ENCODE results near the gene PCDH12. TPM values are rescaled to one million over a fixed set of nuclear protein-coding genes. Genes with fewer than 3 reads are reported as not detected.

The PCDH12 gene
- total and polyA plus RNA-seq, 2 of the 8 experiments (the other 6 are each of a cell fraction or from before 2014, with no cell fraction given) = 0.06 to 0.17 TPM

DNA sequence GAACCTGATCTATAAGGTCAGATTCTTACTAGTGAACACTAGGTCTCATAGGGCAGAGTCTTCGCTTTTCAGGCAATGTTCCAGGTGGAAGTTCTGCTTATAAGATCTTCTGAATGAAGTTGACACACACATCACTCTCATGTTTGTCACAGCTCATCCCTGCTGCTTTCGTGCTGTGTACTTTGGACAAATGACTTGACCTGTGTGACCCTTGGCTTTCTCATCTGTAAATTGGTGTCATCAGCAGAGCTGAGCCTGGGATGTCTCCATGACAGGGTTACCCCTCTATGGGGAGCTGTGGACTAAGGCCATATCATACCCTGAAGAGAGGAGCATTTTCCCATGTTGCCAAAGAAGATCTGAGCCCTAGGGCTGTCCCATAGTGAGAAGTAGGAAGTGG, 31.6 kb downstream of the PCDH12 start:
- no peak overlapping the region for H3K27ac ChIP-seq (ENCODE audit: low read depth, low read length)
- H3K4me1 ChIP-seq (replicated peaks in 1 of 4; ENCODE audit: control insufficient read depth in 3 of 4, insufficient read depth in 4 of 4, low read length in 3 of 4) = peaks cover 0 to 3% (median 3%) of the 10 kb centered on the region in 4 experiments; a peak in 3 of 7 replicates
- no peaks in the 10 kb centered on the region for H3K27me3 ChIP-seq (replicated peaks in 1 of 4; ENCODE audit: control insufficient read depth in 3 of 4, extremely low read depth in 1 of 4, insufficient read depth in 3 of 4, low read length in 3 of 4)
- H4K8ac ChIP-seq (ENCODE audit: extremely low read depth, insufficient read depth, low read length) = no peak overlapping the region
- no peak overlapping the region for H2BK120ac ChIP-seq (replicated peaks; ENCODE audit: low read depth, low read length)
- H3K79me2 ChIP-seq (ENCODE audit: control insufficient read depth in 1 of 2, insufficient read depth in 2 of 2, low read length in 2 of 2) = peaks cover 4 to 9% of the 10 kb centered on the region in 2 experiments; a peak in 2 of 4 replicates
- H2AK5ac ChIP-seq (ENCODE audit: low read depth, low read length) = no peak overlapping the region
- H3K23me2 ChIP-seq (ENCODE audit: low read depth, low read length) = peaks cover 10% of the 10 kb centered on the region
- no peak overlapping the region for H4K5ac ChIP-seq (ENCODE audit: insufficient read length, low read depth, low read length)
- H2AFZ ChIP-seq (ENCODE audit: low read length) = no peak overlapping the region
- CTCF ChIA-PET (ENCODE audit: partially characterized antibody) = interaction anchor here (0.8 to 2.5 kb wide), 6 partner anchors 10 to 100 kb away, joined by 3 to 10 read pairs (median 4); partner anchors contain the start of genes PCDH1 and RNF14
- FAIRE-seq (no peak), DNase-seq (ENCODE audit: low read depth in 1 of 2, low spot score in 2 of 2) (no peak)
- H4K20me1 ChIP-seq (replicated peaks in 1 of 2; ENCODE audit: control insufficient read depth in 1 of 2, insufficient read depth in 2 of 2, low read length in 2 of 2) = peaks cover 0 to 3% of the 10 kb centered on the region in 2 experiments
- no peak overlapping the region for H3K4ac ChIP-seq (replicated peaks; ENCODE audit: insufficient read length, low read depth, low read length)
- H4K91ac ChIP-seq (replicated peaks; ENCODE audit: insufficient read length, low read length) = no peak overlapping the region
- peaks cover 22 to 59% (median 46%) of the 10 kb centered on the region in 4 experiments for H3K36me3 ChIP-seq (ENCODE audit: control insufficient read depth in 2 of 4, insufficient read depth in 4 of 4, low read length in 3 of 4)
- H3K4me3 ChIP-seq (ENCODE audit: extremely low read depth in 1 of 4, insufficient read depth in 2 of 4, low read depth in 3 of 4, low read length in 4 of 4) = no peak overlapping the region
- POLR2A ChIA-PET (ENCODE audit: partially characterized antibody) = interaction anchor here (1.6 to 7.3 kb wide), 2 partner anchors 16 to 20 kb away, joined by 4 to 66 read pairs; no protein-coding TSS in a partner anchor
- no peak overlapping the region for H2BK15ac ChIP-seq (ENCODE audit: low read length)
- H3K14ac ChIP-seq (ENCODE audit: insufficient read length) = no peak overlapping the region
- no peak overlapping the region for H2BK5ac ChIP-seq (ENCODE audit: low read depth, low read length)
- H3K23ac ChIP-seq (ENCODE audit: insufficient read length) = no peak overlapping the region
- no peak overlapping the region for H3K9ac ChIP-seq (replicated peaks in 1 of 4; ENCODE audit: extremely low read depth in 1 of 4, low read depth in 3 of 4, low read length in 3 of 4)
- no peak overlapping the region for H3K56ac ChIP-seq (replicated peaks; ENCODE audit: insufficient read length, low read depth, low read length)
- H3K4me2 ChIP-seq (ENCODE audit: insufficient read depth in 1 of 2, low read depth in 2 of 2, low read length in 2 of 2) = no peak overlapping the region
- H2BK20ac ChIP-seq (ENCODE audit: low read length) = no peak overlapping the region
- 93% methylated on average over 2 of the region's 2 CpGs; no CpG with 5 or more reads in 1 of the 2 experiments for WGBS, 2 experiments (ENCODE audit: extremely low coverage in 1 of 2, insufficient coverage in 1 of 2, insufficient read length in 1 of 2, insufficient replicate concordance in 2 of 2, low coverage in 1 of 2, low lambda C conversion rate in 2 of 2, missing lambda C conversion rate in 1 of 2)
- no peak overlapping the region for H2BK12ac ChIP-seq (ENCODE audit: low read depth, low read length)
- no peaks in the 10 kb centered on the region for H3K9me3 ChIP-seq (ENCODE audit: insufficient read depth in 2 of 2, low read depth in 1 of 2, low read length in 1 of 2)
- peaks cover 5% of the 10 kb centered on the region; the same call in 1 of the 2 replicates for H3K79me1 ChIP-seq (ENCODE audit: low read depth, low read length)
- no peak overlapping the region for H3K18ac ChIP-seq (ENCODE audit: extremely low read depth, low read length)
- TF ChIP-seq FOSL1 (IDR thresholded peaks at IDR 0.05; ENCODE audit: insufficient read depth, low read depth, low read length) (no peak), ZNF274 (IDR thresholded peaks at IDR 0.05; ENCODE audit: borderline replicate concordance, extremely low read depth, low read length) (no peak), RBBP5 (IDR thresholded peaks at IDR 0.05; ENCODE audit: borderline replicate concordance, low read depth, low read length) (no peak), CEBPB (IDR thresholded peaks at IDR 0.05; ENCODE audit: low read depth, low read length) (no peak)
- TF ChIP-seq, protein P1, sequence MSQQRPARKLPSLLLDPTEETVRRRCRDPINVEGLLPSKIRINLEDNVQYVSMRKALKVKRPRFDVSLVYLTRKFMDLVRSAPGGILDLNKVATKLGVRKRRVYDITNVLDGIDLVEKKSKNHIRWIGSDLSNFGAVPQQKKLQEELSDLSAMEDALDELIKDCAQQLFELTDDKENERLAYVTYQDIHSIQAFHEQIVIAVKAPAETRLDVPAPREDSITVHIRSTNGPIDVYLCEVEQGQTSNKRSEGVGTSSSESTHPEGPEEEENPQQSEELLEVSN (IDR thresholded peaks at IDR 0.05) = no peak
